Liver (tissue), 9 donors: ENCODE measurements around the gene OR52E5. TPM values are rescaled to one million over a fixed set of nuclear protein-coding genes. Genes with fewer than 3 reads are reported as not detected.

Experiments
- DNase-seq: peaks from one replicate; pipeline ENCODE4 v3.0.0-alpha.2; 2017; ENCODE audit warnings: low spot score
- H3K27ac ChIP-seq, 2 donors: one replicate each; pipeline ENCODE4 v1.7.0; 2013; ENCODE audit warnings: inconsistent platforms in 2 of 2, low read length in 2 of 2, control low read depth in 1 of 2, low read depth in 1 of 2, mild to moderate bottlenecking in 1 of 2
- H3K27me3 ChIP-seq, 4 donors: one replicate each; pipeline versions ENCODE4 v1.6.1 to v1.7.0; 2013; ENCODE audit warnings: low read length in 3 of 4, inconsistent platforms in 1 of 4, mild to moderate bottlenecking in 1 of 4, moderate library complexity in 1 of 4; ENCODE audit not compliant: control insufficient read depth in 4 of 4, insufficient read depth in 4 of 4
- H3K36me3 ChIP-seq, 4 donors: one replicate each; pipeline versions ENCODE4 v1.6.1 to v1.7.0; 2013; ENCODE audit warnings: low read length in 3 of 4, mild to moderate bottlenecking in 3 of 4, low read depth in 1 of 4, moderate library complexity in 1 of 4; ENCODE audit not compliant: control insufficient read depth in 4 of 4, insufficient read depth in 3 of 4
- H3K4me1 ChIP-seq, 4 donors: one replicate each; pipeline versions ENCODE4 v1.6.1 to v1.7.0; 2013; ENCODE audit warnings: low read length in 3 of 4, mild to moderate bottlenecking in 3 of 4, moderate library complexity in 1 of 4; ENCODE audit not compliant: control insufficient read depth in 4 of 4, insufficient read depth in 4 of 4
- H3K4me3 ChIP-seq, 3 donors: one replicate each; pipeline versions ENCODE4 v1.6.1 to v1.7.0; 2013; ENCODE audit warnings: low read length in 3 of 3, control low read depth in 1 of 3, low read depth in 1 of 3, mild to moderate bottlenecking in 1 of 3
- H3K9ac ChIP-seq, 2 donors: one replicate each; pipeline ENCODE4 v1.7.0; 2013; ENCODE audit warnings: low read length in 2 of 2, mild to moderate bottlenecking in 2 of 2, moderate library complexity in 2 of 2, control low read depth in 1 of 2, low read depth in 1 of 2
- H3K9me3 ChIP-seq, 4 donors: one replicate each; pipeline versions ENCODE4 v1.6.1 to v1.7.0; 2013; ENCODE audit warnings: low read length in 3 of 4; ENCODE audit not compliant: control insufficient read depth in 4 of 4
- CTCF ChIP-seq: fragments of 150-350 bp; IDR thresholded peaks from 2 replicates; pipeline ENCODE4 v1.5.1; 2017; ENCODE audit warnings: improper control_type of control experiment, low read depth, low read length; ENCODE audit not compliant: missing input control
- EGR1 ChIP-seq, 2 donors: IDR thresholded peaks; 2 replicates each; pipeline ENCODE4 v1.6.1; 2016 to 2018; ENCODE audit warnings: antibody characterized with exemption in 2 of 2, low read depth in 2 of 2
- FOXA1 ChIP-seq: IDR thresholded peaks from 2 replicates; pipeline ENCODE4 v1.6.1; 2016; ENCODE audit warnings: antibody characterized with exemption
- JUND ChIP-seq, 2 donors: IDR thresholded peaks; 2 replicates each; pipeline ENCODE4 v1.6.1; 2016; ENCODE audit warnings: antibody characterized with exemption in 2 of 2
- MAX ChIP-seq: IDR thresholded peaks from 2 replicates; pipeline ENCODE4 v1.6.1; 2016; ENCODE audit warnings: antibody characterized with exemption
- NR2F2 ChIP-seq: IDR thresholded peaks from 2 replicates; pipeline ENCODE4 v1.6.1; 2016; ENCODE audit warnings: antibody characterized with exemption
- RAD21 ChIP-seq, 2 donors: IDR thresholded peaks; 2 replicates each; pipeline ENCODE4 v1.6.1; 2016; ENCODE audit warnings: antibody characterized with exemption in 2 of 2, mild to moderate bottlenecking in 2 of 2
- REST ChIP-seq: IDR thresholded peaks from 2 replicates; pipeline ENCODE4 v1.6.1; 2016; ENCODE audit warnings: antibody characterized with exemption, mild to moderate bottlenecking
- RXRA ChIP-seq, 2 donors: IDR thresholded peaks; 2 replicates each; pipeline ENCODE4 v1.6.1; 2017 to 2018; ENCODE audit warnings: antibody characterized with exemption in 2 of 2, mild to moderate bottlenecking in 1 of 2
- TAF1 ChIP-seq: conservative IDR thresholded peaks from 2 replicates; pipeline ENCODE4 v1.6.1; 2016; ENCODE audit warnings: antibody characterized with exemption, mild to moderate bottlenecking
- ZBTB33 ChIP-seq: IDR thresholded peaks from 2 replicates; pipeline ENCODE4 v1.6.1; 2016; ENCODE audit warnings: antibody characterized with exemption
- WGBS: extraction: QIAGEN DNeasy Blood & Tissue Kit; methylation state at CpG from one replicate; pipeline ENCODE4 v1.1.7; 2013; 5-methylcytosine and 5-hydroxymethylcytosine counted together
- polyA plus RNA-seq, 2 donors: library from polyadenylated mRNA; stranded (reverse) in 1 of 2; unstranded in 1 of 2; fragments of 200-250 nt in 1 of 2; fragments of >200 nt in 1 of 2; fragmentation: Nextera tagmentation in 1 of 2; extraction: Ambion mirVana in 1 of 2; gene quantifications; one replicate each; pipeline versions ENCODE4 v1.2.1 to v1.2.3, GENCODE V29; 2013 to 2015
- total RNA-seq, 2 donors: library from RNA; depleted of rRNA; stranded (reverse); fragments of >200 nt; gene quantifications; one replicate each; pipeline ENCODE4 v1.2.3, GENCODE V29; 2014
- TF ChIP-seq, protein P1 (sequence below): IDR thresholded peaks from 2 replicates; pipeline ENCODE4 v1.6.1; 2016; ENCODE audit warnings: antibody characterized with exemption
- donor health status: healthy.
- donor health status: healthy.
- donor health status: healthy.
- donor health status: healthy.
- donor health status: healthy.

The OR52E5 gene
- total and polyA plus RNA-seq, 4 donors, result not detected

DNA sequence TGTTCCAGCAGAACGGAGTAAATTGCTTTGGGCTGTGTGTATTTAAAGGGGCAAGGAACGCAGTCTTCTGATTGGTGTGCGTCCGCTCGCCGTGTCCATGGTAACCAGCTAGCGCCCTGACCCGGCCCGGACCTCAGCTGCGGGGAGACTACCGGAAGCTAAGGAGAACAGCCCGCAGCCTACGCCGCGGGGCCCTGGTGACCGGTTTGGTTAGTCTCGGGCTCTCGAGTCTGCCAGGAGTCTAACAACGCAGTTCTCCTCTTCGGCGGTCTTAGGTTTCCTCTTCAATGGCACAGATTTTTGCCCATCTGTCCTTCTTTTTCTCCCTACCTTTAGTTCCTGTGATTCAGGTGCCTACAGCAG lies 45.6 kb downstream of the OR52E5 start:
- 76% methylated on average over 21 of the region's 21 CpGs for WGBS
- Histone ChIP-seq H3K4me1 (no peaks in the 10 kb centered on the region), H3K27me3 (peaks cover 0 to 2% (median 0%) of the 10 kb centered on the region in 4 donors), H3K9ac (no peak overlapping the region), H3K4me3 (no peak overlapping the region), H3K9me3 (peaks cover 0 to 2% (median 0%) of the 10 kb centered on the region in 4 donors), H3K36me3 (no peaks in the 10 kb centered on the region), H3K27ac (no peak overlapping the region)
- TF ChIP-seq EGR1 (IDR thresholded peaks at IDR 0.05; ENCODE audit: low read depth in 2 of 2), result no peak
- no peak for DNase-seq

DNA sequence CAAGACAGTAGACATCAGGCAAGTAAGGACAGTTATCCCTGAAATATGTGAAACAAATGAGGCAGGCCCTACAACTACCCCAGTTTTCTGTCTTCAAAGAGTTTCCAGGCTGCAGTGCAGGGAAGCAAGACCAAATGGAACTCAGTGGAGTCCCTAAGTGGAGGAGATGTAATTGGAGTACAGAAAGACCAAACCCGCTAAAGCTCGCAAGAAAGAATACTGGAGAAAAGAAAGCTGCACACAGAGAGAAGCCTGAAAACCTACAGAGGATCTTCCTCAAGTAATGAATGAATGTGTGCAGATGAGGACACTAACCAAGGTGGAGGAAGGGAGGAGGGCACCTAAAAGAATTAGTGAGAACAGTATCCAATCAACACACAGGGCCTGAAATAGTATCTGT lies 47.7 kb downstream of the OR52E5 start:
- no peak for TF ChIP-seq ZBTB33
- no peak for TF ChIP-seq EGR1 (IDR thresholded peaks at IDR 0.05; ENCODE audit: low read depth in 2 of 2)
- TF ChIP-seq MAX, result no peak
- no peak for TF ChIP-seq JUND (IDR thresholded peaks at IDR 0.05)
- TF ChIP-seq NR2F2, result no peak
- TF ChIP-seq, protein P1, sequence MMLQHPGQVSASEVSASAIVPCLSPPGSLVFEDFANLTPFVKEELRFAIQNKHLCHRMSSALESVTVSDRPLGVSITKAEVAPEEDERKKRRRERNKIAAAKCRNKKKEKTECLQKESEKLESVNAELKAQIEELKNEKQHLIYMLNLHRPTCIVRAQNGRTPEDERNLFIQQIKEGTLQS, result no peak
- no peak for TF ChIP-seq RXRA (IDR thresholded peaks at IDR 0.05)
- no peak for TF ChIP-seq TAF1
- TF ChIP-seq REST, result no peak
- no peak for TF ChIP-seq RAD21 (IDR thresholded peaks at IDR 0.05)
- H3K36me3 ChIP-seq, result no peaks in the 10 kb centered on the region
- no peak overlapping the region for H3K4me3 ChIP-seq
- no peak overlapping the region for H3K9ac ChIP-seq
- peaks cover 0 to 2% (median 0%) of the 10 kb centered on the region in 4 donors for H3K27me3 ChIP-seq
- H3K27ac ChIP-seq, result no peak overlapping the region
- no peaks in the 10 kb centered on the region for H3K4me1 ChIP-seq
- no peak for DNase-seq
- peaks cover 0 to 2% (median 0%) of the 10 kb centered on the region in 4 donors for H3K9me3 ChIP-seq
- 99% methylated on average over 2 of the region's 2 CpGs for WGBS

- Histone ChIP-seq H3K9me3 (peaks cover 0 to 2% (median 0%) of the 10 kb centered on the region in 4 donors), H3K27ac (no peak within 1 kb of the TSS), H3K27me3 (no peaks in the 10 kb centered on the region), H3K36me3 (no peaks in the 10 kb centered on the region), H3K9ac (no peak within 1 kb of the TSS), H3K4me3 (no peak within 1 kb of the TSS), H3K4me1 (no peaks in the 10 kb centered on the region)
- no peak for TF ChIP-seq CTCF
- TF ChIP-seq FOXA1, result no peak
- no peak for TF ChIP-seq REST
- WGBS, result 72% methylated on average over 3 of the region's 3 CpGs
- no peak for DNase-seq
Observed at GRCh38 chr11:5941951-5942350, 48.9 kb downstream of the OR52E5 start, which contains the start of gene OR56A3. OR56A3 (plus strand) TSS chr11:5942251; CDS start chr11:5947347, 5,096 bp downstream.
